Ishikawa (cell line): ENCODE results near the gene CCNB2.

Source experiments
- CEBPB ChIP-seq: IDR thresholded peaks from 2 replicates; pipeline ENCODE4 v1.6.1; 2012
- CREB1 ChIP-seq: IDR thresholded peaks from 2 replicates; pipeline ENCODE4 v1.6.1; 2012; ENCODE audit warnings: low read depth
- EGR1 ChIP-seq: IDR thresholded peaks from 2 replicates; pipeline ENCODE4 v1.6.1; 2012
- EP300 ChIP-seq: IDR thresholded peaks from 2 replicates; pipeline ENCODE4 v1.6.1; 2012; ENCODE audit warnings: borderline replicate concordance
- FOXM1 ChIP-seq: IDR thresholded peaks from 2 replicates; pipeline ENCODE4 v1.6.1; 2012; ENCODE audit warnings: low read depth, borderline replicate concordance
- MAX ChIP-seq: IDR thresholded peaks from 2 replicates; pipeline ENCODE4 v1.6.1; 2012
- NFIC ChIP-seq: IDR thresholded peaks from 2 replicates; pipeline ENCODE4 v1.6.1; 2012
- RAD21 ChIP-seq: IDR thresholded peaks from 2 replicates; pipeline ENCODE4 v1.6.1; 2012; ENCODE audit warnings: low read depth
- REST ChIP-seq: IDR thresholded peaks from 2 replicates; pipeline ENCODE4 v1.6.1; 2012; ENCODE audit warnings: low read depth, mild to moderate bottlenecking
- TAF1 ChIP-seq: IDR thresholded peaks from 2 replicates; pipeline ENCODE4 v1.6.1; 2012; ENCODE audit warnings: low read depth, mild to moderate bottlenecking
- TCF12 ChIP-seq: IDR thresholded peaks from 2 replicates; pipeline ENCODE4 v1.6.1; 2012; ENCODE audit warnings: low read depth
- TEAD4 ChIP-seq: IDR thresholded peaks from 2 replicates; pipeline ENCODE4 v1.6.1; 2012
- USF1 ChIP-seq: IDR thresholded peaks from 2 replicates; pipeline ENCODE4 v1.6.1; 2012
- YY1 ChIP-seq: IDR thresholded peaks from 2 replicates; pipeline ENCODE4 v1.6.1; 2012; ENCODE audit warnings: low read depth
- ZBTB7A ChIP-seq: IDR thresholded peaks from 2 replicates; pipeline ENCODE4 v1.6.1; 2012; ENCODE audit warnings: low read depth

The CCNB2 gene

GRCh38 chr15:59099162-59099685 is 5.7 kb upstream of the CCNB2 start:
- TF ChIP-seq MAX = no peak
- no peak for TF ChIP-seq CREB1
- no peak for TF ChIP-seq NFIC
- TF ChIP-seq TEAD4 = no peak
- TF ChIP-seq USF1 = no peak
- no peak for TF ChIP-seq TAF1

- TF ChIP-seq EGR1 (no peak), FOXM1 (no peak), RAD21 (no peak), TEAD4 (no peak), MAX (no peak), TAF1 (no peak), USF1 (no peak), ZBTB7A (no peak), REST (no peak), CREB1 (no peak), NFIC (no peak), CEBPB (no peak), EP300 (no peak), TCF12 (no peak), YY1 (no peak)
Measured at GRCh38 chr15:59104602-59104911, 389 bp upstream of the CCNB2 start.

GRCh38 chr15:59105854-59106253 is 908 bp downstream of the CCNB2 start:
- TF ChIP-seq NFIC = no peak
- no peak for TF ChIP-seq CEBPB
- no peak for TF ChIP-seq ZBTB7A
- no peak for TF ChIP-seq YY1
- no peak for TF ChIP-seq TAF1
- no peak for TF ChIP-seq CREB1
- no peak for TF ChIP-seq USF1
- TF ChIP-seq EP300 = no peak
- no peak for TF ChIP-seq TCF12
- no peak for TF ChIP-seq FOXM1
- TF ChIP-seq RAD21 = no peak
- no peak for TF ChIP-seq EGR1

GRCh38 chr15:59111251-59111650 is 6.3 kb downstream of the CCNB2 start:
- no peak for TF ChIP-seq EGR1
- no peak for TF ChIP-seq TAF1
- no peak for TF ChIP-seq EP300
- TF ChIP-seq MAX = no peak
- no peak for TF ChIP-seq CREB1

- TF ChIP-seq CEBPB (no peak), REST (no peak), NFIC (no peak), RAD21 (no peak), EGR1 (no peak), CREB1 (no peak), USF1 (no peak), ZBTB7A (no peak), EP300 (no peak), MAX (no peak), TAF1 (no peak), FOXM1 (no peak), TCF12 (no peak), YY1 (no peak), TEAD4 (no peak)
Measured at GRCh38 chr15:59115047-59115446, 10.1 kb downstream of the CCNB2 start.
